ENCODE results near the gene GNAT3. TPM values are rescaled to one million over a fixed set of nuclear protein-coding genes. Genes with fewer than 3 reads are reported as not detected.

Gene GNAT3
- total RNA-seq, 1 experiment from 2014 or later = not detected

- no peak overlapping the region for H3K27ac ChIP-seq
- no peaks in the 10 kb centered on the region for H3K36me3 ChIP-seq
- H3K4me3 ChIP-seq = no peak overlapping the region
- no peaks in the 10 kb centered on the region for H3K27me3 ChIP-seq
- 0 out of 2 replicates have a peak, but pooled peaks cover 5% of the 10 kb centered on the region for H3K4me1 ChIP-seq
- no peaks in the 10 kb centered on the region; the same call in 1 of the 2 replicates for H3K9me3 ChIP-seq (replicated peaks)
- peak; percentile 15 to 41 for DNase-seq
Measured at GRCh38 chr7:80463272-80463920, 48.5 kb downstream of the GNAT3 start.

GRCh38 chr7:80460857-80461256 lies 51.0 kb downstream of the GNAT3 start:
- DNase-seq = no peak
- no peaks in the 10 kb centered on the region for H3K27me3 ChIP-seq
- no peaks in the 10 kb centered on the region for H3K36me3 ChIP-seq
- H3K4me1 ChIP-seq = no peaks in the 10 kb centered on the region
- H3K4me3 ChIP-seq = no peak overlapping the region
- no peak overlapping the region for H3K27ac ChIP-seq
- no peaks in the 10 kb centered on the region; the same call in 1 of the 2 replicates for H3K9me3 ChIP-seq (replicated peaks)

GRCh38 chr7:80459776-80460510 lies 51.9 kb downstream of the GNAT3 start:
- Histone ChIP-seq H3K4me1 (no peaks in the 10 kb centered on the region), H3K9me3 (replicated peaks) (no peaks in the 10 kb centered on the region; the same call in 1 of the 2 replicates), H3K36me3 (no peaks in the 10 kb centered on the region), H3K27me3 (no peaks in the 10 kb centered on the region), H3K27ac (no peak overlapping the region), H3K4me3 (no peak overlapping the region)
- no peak for DNase-seq

GRCh38 chr7:80458822-80459725 lies 52.8 kb downstream of the GNAT3 start:
- Histone ChIP-seq H3K4me1 (no peaks in the 10 kb centered on the region), H3K36me3 (no peaks in the 10 kb centered on the region), H3K27ac (no peak overlapping the region), H3K27me3 (no peaks in the 10 kb centered on the region), H3K4me3 (no peak overlapping the region), H3K9me3 (replicated peaks) (no peaks in the 10 kb centered on the region; the same call in 1 of the 2 replicates)
- DNase-seq = no peak

- DNase-seq = peak; percentile 10 to 67
- no peaks in the 10 kb centered on the region for H3K4me1 ChIP-seq
Measured at GRCh38 chr7:80453699-80454340, 58.0 kb downstream of the GNAT3 start.

GRCh38 chr7:80450621-80451308 lies 61.1 kb downstream of the GNAT3 start:
- Histone ChIP-seq H3K4me1 (no peaks in the 10 kb centered on the region), H3K9me3 (replicated peaks) (no peaks in the 10 kb centered on the region), H3K27ac (no peak overlapping the region), H3K36me3 (no peaks in the 10 kb centered on the region), H3K4me3 (no peak overlapping the region), H3K27me3 (no peaks in the 10 kb centered on the region)
- DNase-seq = no peak

More at GRCh38 chr7:80453699-80454340, 58.0 kb downstream of the GNAT3 start:
- Histone ChIP-seq H3K36me3 (no peaks in the 10 kb centered on the region), H3K9me3 (replicated peaks) (no peaks in the 10 kb centered on the region), H3K27ac (no peak overlapping the region), H3K4me3 (no peak overlapping the region), H3K27me3 (no peaks in the 10 kb centered on the region)

GRCh38 chr7:80449836-80450235 lies 62.0 kb downstream of the GNAT3 start:
- no peaks in the 10 kb centered on the region for H3K4me1 ChIP-seq
- H3K4me3 ChIP-seq = no peak overlapping the region
- H3K9me3 ChIP-seq (replicated peaks) = no peaks in the 10 kb centered on the region
- no peak for DNase-seq
- no peaks in the 10 kb centered on the region for H3K27me3 ChIP-seq
- H3K36me3 ChIP-seq = no peaks in the 10 kb centered on the region
- no peak overlapping the region for H3K27ac ChIP-seq

GRCh38 chr7:80445351-80445750 lies 66.5 kb downstream of the GNAT3 start:
- no peaks in the 10 kb centered on the region for H3K36me3 ChIP-seq
- no peaks in the 10 kb centered on the region for H3K27me3 ChIP-seq
- no peak overlapping the region for H3K27ac ChIP-seq
- no peak overlapping the region for H3K4me3 ChIP-seq
- DNase-seq = no peak
- no peaks in the 10 kb centered on the region for H3K9me3 ChIP-seq (replicated peaks)
- no peaks in the 10 kb centered on the region for H3K4me1 ChIP-seq

- H3K36me3 ChIP-seq = no peaks in the 10 kb centered on the region
- DNase-seq = no peak
- H3K27ac ChIP-seq = no peak overlapping the region
- H3K4me3 ChIP-seq = no peak overlapping the region
- no peaks in the 10 kb centered on the region for H3K27me3 ChIP-seq
- no peaks in the 10 kb centered on the region for H3K9me3 ChIP-seq (replicated peaks)
- H3K4me1 ChIP-seq = no peaks in the 10 kb centered on the region
Measured at GRCh38 chr7:80444811-80445210, 67.1 kb downstream of the GNAT3 start.

- Histone ChIP-seq H3K27ac (no peak overlapping the region), H3K4me1 (no peaks in the 10 kb centered on the region), H3K27me3 (no peaks in the 10 kb centered on the region), H3K9me3 (replicated peaks) (no peaks in the 10 kb centered on the region), H3K36me3 (no peaks in the 10 kb centered on the region), H3K4me3 (no peak overlapping the region)
- no peak for DNase-seq
Measured at GRCh38 chr7:80443325-80443724, 68.5 kb downstream of the GNAT3 start.

GRCh38 chr7:80440883-80441282 lies 71.0 kb downstream of the GNAT3 start:
- H3K27me3 ChIP-seq = no peaks in the 10 kb centered on the region
- no peak overlapping the region for H3K4me3 ChIP-seq
- no peaks in the 10 kb centered on the region for H3K36me3 ChIP-seq
- no peaks in the 10 kb centered on the region for H3K4me1 ChIP-seq
- no peak overlapping the region for H3K27ac ChIP-seq
- no peaks in the 10 kb centered on the region for H3K9me3 ChIP-seq (replicated peaks)
- DNase-seq = no peak

GRCh38 chr7:80439894-80440821 lies 71.7 kb downstream of the GNAT3 start:
- Histone ChIP-seq H3K4me1 (no peaks in the 10 kb centered on the region), H3K4me3 (no peak overlapping the region), H3K27ac (no peak overlapping the region), H3K27me3 (no peaks in the 10 kb centered on the region), H3K36me3 (no peaks in the 10 kb centered on the region), H3K9me3 (replicated peaks) (no peaks in the 10 kb centered on the region)
- DNase-seq = no peak

GRCh38 chr7:80435521-80435920 lies 76.3 kb downstream of the GNAT3 start:
- H3K27ac ChIP-seq = no peak overlapping the region
- H3K36me3 ChIP-seq = no peaks in the 10 kb centered on the region
- DNase-seq = no peak
- H3K9me3 ChIP-seq (replicated peaks) = no peaks in the 10 kb centered on the region
- no peaks in the 10 kb centered on the region for H3K4me1 ChIP-seq
- no peaks in the 10 kb centered on the region for H3K27me3 ChIP-seq
- no peak overlapping the region for H3K4me3 ChIP-seq

Measured in SJCRH30 (cell line).